ENCODE measurements around the gene GULP1. TPM values are rescaled to one million over a fixed set of nuclear protein-coding genes. Genes with fewer than 3 reads are reported as not detected.

Gene GULP1
- total and polyA plus RNA-seq, 7 donors = 5.6 to 18.0 (median 11.3) TPM

DNA sequence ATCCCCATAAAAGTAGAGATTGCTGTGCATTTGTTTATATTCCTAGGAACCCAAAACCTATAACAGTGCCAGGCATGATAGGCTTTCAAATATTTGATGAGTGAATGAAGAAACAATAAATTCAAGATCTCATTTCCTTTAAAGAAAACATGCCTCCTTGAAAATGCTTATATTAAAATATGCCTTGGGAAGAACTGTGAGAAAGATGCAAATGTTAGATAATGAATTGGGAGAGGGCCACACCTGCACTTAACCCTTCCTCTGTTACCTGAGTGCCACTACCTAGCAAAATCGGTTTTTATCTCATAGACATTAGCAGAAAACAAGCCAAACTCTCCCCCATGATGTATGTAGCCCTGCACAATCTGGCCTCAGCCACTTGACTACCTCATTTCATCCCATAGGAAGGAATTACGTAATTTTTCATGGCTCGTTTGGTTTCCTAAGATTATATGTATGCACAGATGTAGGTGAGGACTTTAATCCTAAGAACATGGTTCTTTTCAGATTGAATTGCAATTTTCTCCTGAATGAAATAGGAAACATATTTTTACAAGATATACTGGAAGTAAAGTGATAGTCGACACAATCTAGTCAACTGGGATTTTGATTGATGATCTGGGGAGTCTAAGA, 25.2 kb downstream of the GULP1 start:
- Histone ChIP-seq H3K4me1 (no peaks in the 10 kb centered on the region), H3K27me3 (ENCODE audit: insufficient read depth in 3 of 3, low read length in 2 of 3) (no peaks in the 10 kb centered on the region), H3K36me3 (ENCODE audit: insufficient read depth in 1 of 2, low read depth in 1 of 2) (no peaks in the 10 kb centered on the region), H3K4me3 (no peak overlapping the region), H3K9me3 (no peaks in the 10 kb centered on the region), H3K27ac (no peak overlapping the region)
- no peak for ATAC-seq
- intact Hi-C loops (cut with DNase I) = no loop called here
- TF ChIP-seq, protein P1, sequence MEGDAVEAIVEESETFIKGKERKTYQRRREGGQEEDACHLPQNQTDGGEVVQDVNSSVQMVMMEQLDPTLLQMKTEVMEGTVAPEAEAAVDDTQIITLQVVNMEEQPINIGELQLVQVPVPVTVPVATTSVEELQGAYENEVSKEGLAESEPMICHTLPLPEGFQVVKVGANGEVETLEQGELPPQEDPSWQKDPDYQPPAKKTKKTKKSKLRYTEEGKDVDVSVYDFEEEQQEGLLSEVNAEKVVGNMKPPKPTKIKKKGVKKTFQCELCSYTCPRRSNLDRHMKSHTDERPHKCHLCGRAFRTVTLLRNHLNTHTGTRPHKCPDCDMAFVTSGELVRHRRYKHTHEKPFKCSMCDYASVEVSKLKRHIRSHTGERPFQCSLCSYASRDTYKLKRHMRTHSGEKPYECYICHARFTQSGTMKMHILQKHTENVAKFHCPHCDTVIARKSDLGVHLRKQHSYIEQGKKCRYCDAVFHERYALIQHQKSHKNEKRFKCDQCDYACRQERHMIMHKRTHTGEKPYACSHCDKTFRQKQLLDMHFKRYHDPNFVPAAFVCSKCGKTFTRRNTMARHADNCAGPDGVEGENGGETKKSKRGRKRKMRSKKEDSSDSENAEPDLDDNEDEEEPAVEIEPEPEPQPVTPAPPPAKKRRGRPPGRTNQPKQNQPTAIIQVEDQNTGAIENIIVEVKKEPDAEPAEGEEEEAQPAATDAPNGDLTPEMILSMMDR (IDR thresholded peaks at IDR 0.05) = no peak
- 87 to 94% (median 91%) methylated on average over 4 of the region's 4 CpGs for WGBS, 3 donors
- DNase-seq = no peak

DNA sequence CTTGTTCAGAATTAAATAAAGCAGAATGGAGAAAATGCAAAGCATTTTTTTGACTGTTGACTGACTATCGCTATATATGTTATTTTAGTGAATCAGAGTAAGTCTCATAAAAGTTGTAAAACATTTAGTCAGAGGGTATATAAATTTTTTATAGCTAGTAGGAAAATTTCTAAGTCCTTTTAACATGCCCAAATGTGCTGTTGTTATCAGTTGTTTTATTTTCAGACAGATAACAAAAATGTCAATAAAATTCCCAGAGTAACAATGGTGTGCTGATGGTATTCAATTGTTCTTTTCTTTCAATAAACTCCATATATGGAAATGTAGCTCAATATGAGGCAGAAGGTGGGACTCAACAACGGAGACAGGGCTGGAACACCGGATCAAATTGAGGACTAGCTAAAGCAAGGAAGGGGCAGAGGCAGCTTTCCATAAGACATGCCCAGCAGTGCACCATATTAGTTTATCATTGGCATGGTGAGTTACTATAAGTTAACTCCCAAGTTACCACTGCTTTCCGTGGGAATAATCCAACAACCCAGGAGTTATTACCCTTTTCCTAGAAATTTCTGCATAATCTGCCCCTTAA, 26.6 kb downstream of the GULP1 start:
- no peak overlapping the region for H3K27ac ChIP-seq
- WGBS, 3 donors = 84 to 90% (median 88%) methylated on average over 4 of the region's 4 CpGs
- H3K4me1 ChIP-seq = no peaks in the 10 kb centered on the region
- no peaks in the 10 kb centered on the region for H3K36me3 ChIP-seq (ENCODE audit: insufficient read depth in 1 of 2, low read depth in 1 of 2)
- DNase-seq (no peak), ATAC-seq (no peak)
- intact Hi-C loops (cut with DNase I) = no loop called here
- H3K9me3 ChIP-seq = no peaks in the 10 kb centered on the region
- TF ChIP-seq, protein P1 (IDR thresholded peaks at IDR 0.05) = no peak
- H3K4me3 ChIP-seq = no peak overlapping the region
- H3K27me3 ChIP-seq (ENCODE audit: insufficient read depth in 3 of 3, low read length in 2 of 3) = no peaks in the 10 kb centered on the region

DNA sequence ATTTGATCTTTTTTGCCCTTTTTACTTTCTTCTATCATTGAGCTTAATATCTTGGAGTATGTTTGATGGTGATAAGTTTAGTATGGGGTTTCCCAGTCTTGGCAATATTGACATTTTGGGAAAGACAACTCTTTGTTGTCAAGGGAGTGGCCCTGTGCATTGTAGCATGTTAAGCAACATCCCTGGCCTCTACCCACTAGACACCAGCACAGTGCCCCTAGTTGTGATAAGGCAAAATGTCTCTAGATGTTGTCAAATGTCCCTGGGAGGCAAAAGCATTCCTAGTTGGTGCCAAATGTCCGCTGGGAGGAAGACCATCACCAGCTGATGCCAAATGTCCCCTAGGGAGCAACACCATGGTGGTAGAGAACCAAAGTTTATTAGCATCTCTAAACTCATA, 28.2 kb downstream of the GULP1 start:
- TF ChIP-seq, protein P1 (IDR thresholded peaks at IDR 0.05) = no peak

DNA sequence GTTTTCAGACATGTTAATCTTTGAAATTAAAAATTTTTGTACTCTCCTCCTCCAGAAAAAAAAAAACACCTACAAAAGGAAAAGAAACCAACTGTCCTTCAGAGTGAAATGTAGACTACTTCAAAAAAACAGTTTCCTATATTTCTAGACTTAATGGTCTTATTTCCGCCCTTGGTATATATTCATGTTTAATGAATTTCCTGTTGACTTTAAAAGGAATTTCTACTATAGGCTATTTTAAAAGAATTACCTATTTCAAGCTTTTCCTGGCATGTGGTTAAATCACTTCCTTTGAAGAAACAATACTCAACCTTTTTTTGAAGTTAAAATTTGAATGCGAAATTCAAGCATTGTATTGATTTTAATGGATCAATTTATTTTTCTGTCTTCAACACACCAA, 29.2 kb downstream of the GULP1 start:
- H3K36me3 ChIP-seq (ENCODE audit: insufficient read depth in 1 of 2, low read depth in 1 of 2) = no peaks in the 10 kb centered on the region
- intact Hi-C loops (cut with DNase I) = no loop called here
- no peaks in the 10 kb centered on the region for H3K27me3 ChIP-seq (ENCODE audit: insufficient read depth in 3 of 3, low read length in 2 of 3)
- no peaks in the 10 kb centered on the region for H3K9me3 ChIP-seq
- TF ChIP-seq, protein P1 (IDR thresholded peaks at IDR 0.05) = no peak
- 66 to 89% (median 71%) methylated on average over 2 of the region's 2 CpGs for WGBS, 3 donors
- no peak overlapping the region for H3K27ac ChIP-seq
- no peak for DNase-seq
- no peak for ATAC-seq
- H3K4me1 ChIP-seq = peaks cover 8% of the 10 kb centered on the region
- no peak overlapping the region for H3K4me3 ChIP-seq

More for the DNA sequence above, 28.2 kb downstream of the GULP1 start:
- Histone ChIP-seq H3K27ac (no peak overlapping the region), H3K4me3 (no peak overlapping the region), H3K27me3 (ENCODE audit: insufficient read depth in 3 of 3, low read length in 2 of 3) (no peaks in the 10 kb centered on the region), H3K36me3 (ENCODE audit: insufficient read depth in 1 of 2, low read depth in 1 of 2) (no peaks in the 10 kb centered on the region), H3K9me3 (no peaks in the 10 kb centered on the region), H3K4me1 (peaks cover 5% of the 10 kb centered on the region)
- WGBS, 3 donors = 78 to 87% (median 86%) methylated on average over 1 of the region's 1 CpG
- intact Hi-C loops (cut with DNase I) = no loop called here
- ATAC-seq (no peak), DNase-seq (no peak)

Data from psoas muscle (tissue), 8 donors.